Measurements from ENCODE around the gene BCL7B. TPM values are rescaled to one million over a fixed set of nuclear protein-coding genes. Genes with fewer than 3 reads are reported as not detected.
"Not testable (repeated sequence)": the region's sequence is repeated elsewhere in the genome, so short reads cannot be mapped to it uniquely, and the experiment has no call there.

The BCL7B gene
- total RNA-seq, 2 experiments from 2014 or later: 42.9 to 50.6 TPM

DNA sequence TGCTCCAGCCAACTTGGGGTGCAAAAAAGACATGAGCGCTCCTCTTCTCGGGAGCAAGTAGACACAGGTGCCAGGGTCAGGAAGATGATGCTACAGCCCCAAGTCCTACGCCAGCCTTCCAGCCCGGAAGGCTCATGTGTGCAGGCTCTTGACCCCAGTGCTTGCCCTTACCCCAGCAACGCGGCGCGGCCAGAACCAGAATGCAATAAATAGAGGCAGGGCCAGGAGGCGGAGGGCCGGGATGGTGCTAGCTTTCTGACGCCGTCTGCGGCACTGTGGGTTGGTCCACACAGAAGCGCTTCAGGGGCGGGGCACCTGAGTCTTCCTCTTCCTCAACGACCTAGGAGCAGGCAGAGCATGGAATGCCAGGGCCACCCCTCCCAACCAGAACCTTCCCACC, 20.4 kb downstream of the BCL7B start:
- ChIA-PET CTCF (no interaction called here), POLR2A (interaction anchor here (0.8 to 2.0 kb wide), 5 partner anchors 9 to 82 kb away, joined by 3 to 9 read pairs (median 4); partner anchors contain the start of gene BAZ1B)
- H3K27me3 Mint-ChIP-seq: no peaks in the 10 kb centered on the region
- H3K4me3 Mint-ChIP-seq: no peak overlapping the region
- no peak overlapping the region for H3K27ac Mint-ChIP-seq
- H3K4me1 Mint-ChIP-seq (ENCODE audit: low read depth): no peaks in the 10 kb centered on the region
- DNase-seq (no peak), ATAC-seq (no peak)
- TF ChIP-seq, protein P1, sequence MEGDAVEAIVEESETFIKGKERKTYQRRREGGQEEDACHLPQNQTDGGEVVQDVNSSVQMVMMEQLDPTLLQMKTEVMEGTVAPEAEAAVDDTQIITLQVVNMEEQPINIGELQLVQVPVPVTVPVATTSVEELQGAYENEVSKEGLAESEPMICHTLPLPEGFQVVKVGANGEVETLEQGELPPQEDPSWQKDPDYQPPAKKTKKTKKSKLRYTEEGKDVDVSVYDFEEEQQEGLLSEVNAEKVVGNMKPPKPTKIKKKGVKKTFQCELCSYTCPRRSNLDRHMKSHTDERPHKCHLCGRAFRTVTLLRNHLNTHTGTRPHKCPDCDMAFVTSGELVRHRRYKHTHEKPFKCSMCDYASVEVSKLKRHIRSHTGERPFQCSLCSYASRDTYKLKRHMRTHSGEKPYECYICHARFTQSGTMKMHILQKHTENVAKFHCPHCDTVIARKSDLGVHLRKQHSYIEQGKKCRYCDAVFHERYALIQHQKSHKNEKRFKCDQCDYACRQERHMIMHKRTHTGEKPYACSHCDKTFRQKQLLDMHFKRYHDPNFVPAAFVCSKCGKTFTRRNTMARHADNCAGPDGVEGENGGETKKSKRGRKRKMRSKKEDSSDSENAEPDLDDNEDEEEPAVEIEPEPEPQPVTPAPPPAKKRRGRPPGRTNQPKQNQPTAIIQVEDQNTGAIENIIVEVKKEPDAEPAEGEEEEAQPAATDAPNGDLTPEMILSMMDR (IDR thresholded peaks at IDR 0.05): no peak
- intact Hi-C loops (cut with micrococcal nuclease): no loop called here
- H3K9me3 Mint-ChIP-seq: no peaks in the 10 kb centered on the region
- H3K36me3 Mint-ChIP-seq (ENCODE audit: low read depth): peaks cover 36% of the 10 kb centered on the region

DNA sequence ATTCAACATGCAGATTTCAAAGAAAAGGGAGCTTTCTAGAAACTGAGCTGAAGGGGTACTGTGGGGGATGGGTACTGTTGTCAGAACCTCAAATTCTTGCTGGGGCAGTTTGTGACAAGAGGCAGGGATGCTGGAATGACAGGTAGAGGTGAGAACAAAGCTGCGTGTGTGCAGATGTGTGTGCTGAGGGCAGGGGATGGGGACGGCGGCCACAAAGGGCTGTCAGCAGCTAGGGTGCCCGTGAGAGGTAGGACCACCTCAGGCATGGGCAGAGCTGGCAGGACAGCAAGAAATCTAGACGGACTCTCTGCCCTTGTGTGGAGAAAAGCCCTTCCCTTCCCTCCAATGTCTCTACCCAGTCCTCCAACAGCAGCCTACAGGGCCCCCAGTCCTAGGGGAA, 21.0 kb downstream of the BCL7B start:
- no peaks in the 10 kb centered on the region for H3K4me1 Mint-ChIP-seq (ENCODE audit: low read depth)
- intact Hi-C loops (cut with micrococcal nuclease): no loop called here
- POLR2A ChIA-PET: interaction anchor here (0.7 to 2.0 kb wide), 5 partner anchors 10 to 81 kb away, joined by 3 to 9 read pairs (median 3); partner anchors contain the start of gene BAZ1B
- no peak overlapping the region for H3K27ac Mint-ChIP-seq
- H3K9me3 Mint-ChIP-seq: no peaks in the 10 kb centered on the region
- TF ChIP-seq, protein P1 (IDR thresholded peaks at IDR 0.05): no peak
- no peaks in the 10 kb centered on the region for H3K27me3 Mint-ChIP-seq
- CTCF ChIA-PET: interaction anchor here (0.7 kb wide), 1 partner anchor 70 kb away, joined by 4 read pairs; no protein-coding TSS in a partner anchor
- H3K4me3 Mint-ChIP-seq: no peak overlapping the region
- peaks cover 32% of the 10 kb centered on the region for H3K36me3 Mint-ChIP-seq (ENCODE audit: low read depth)
- DNase-seq: no peak
- no peak for ATAC-seq

DNA sequence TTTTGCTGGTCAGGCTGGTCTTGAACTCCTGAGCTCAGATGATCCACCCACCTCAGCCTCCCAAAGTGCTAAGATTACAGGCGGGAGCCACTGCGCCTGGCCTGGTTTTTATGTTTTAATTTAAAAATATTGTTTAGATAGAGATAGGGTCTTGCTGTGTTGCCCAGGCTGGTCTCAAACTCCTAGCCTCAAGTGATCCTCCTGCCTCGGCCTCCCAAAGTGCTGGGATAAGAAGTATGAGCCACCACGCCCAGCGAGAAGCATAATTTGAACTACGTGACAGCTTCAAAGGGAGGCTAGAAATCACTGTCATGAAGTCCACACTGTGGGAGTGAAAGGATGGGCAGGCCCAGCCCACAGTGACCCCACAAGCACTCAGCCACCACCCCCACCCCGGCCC, 21.6 kb downstream of the BCL7B start:
- peaks cover 30% of the 10 kb centered on the region for H3K36me3 Mint-ChIP-seq (ENCODE audit: low read depth)
- CTCF ChIA-PET: interaction anchor here (0.7 kb wide), 1 partner anchor 70 kb away, joined by 4 read pairs; no protein-coding TSS in a partner anchor
- H3K27me3 Mint-ChIP-seq: not testable (repeated sequence)

DNA sequence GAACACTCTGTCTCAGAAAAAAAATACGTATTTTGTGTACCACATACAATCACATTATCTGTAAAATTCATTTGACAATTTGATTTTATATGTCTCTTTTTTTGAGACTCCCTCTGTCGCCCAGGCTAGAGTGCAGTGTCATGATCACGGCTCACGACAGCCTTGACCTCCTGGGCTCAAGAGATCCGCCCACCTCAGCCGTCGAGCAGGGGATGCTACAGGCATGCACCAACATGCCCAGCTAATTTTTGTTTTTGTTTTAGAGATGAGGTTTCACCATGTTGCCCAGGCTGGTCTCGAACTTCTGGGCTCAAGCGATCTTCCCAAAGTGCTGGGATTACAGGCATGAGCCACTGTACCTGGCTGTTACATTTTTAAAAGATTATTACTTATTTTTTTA, 23.7 kb downstream of the BCL7B start:
- Mint-ChIP-seq H3K9me3 (no peaks in the 10 kb centered on the region), H3K4me1 (ENCODE audit: low read depth) (no peaks in the 10 kb centered on the region), H3K36me3 (ENCODE audit: low read depth) (peaks cover 24% of the 10 kb centered on the region), H3K4me3 (no peak overlapping the region), H3K27ac (no peak overlapping the region), H3K27me3 (no peaks in the 10 kb centered on the region)
- CTCF ChIA-PET: no interaction called here
- TF ChIP-seq, protein P1 (IDR thresholded peaks at IDR 0.05): no peak
- no peak for DNase-seq
- intact Hi-C loops (cut with micrococcal nuclease): no loop called here
- ATAC-seq: no peak
- POLR2A ChIA-PET: no interaction called here

More for the DNA sequence above, 21.6 kb downstream of the BCL7B start:
- H3K9me3 Mint-ChIP-seq; H3K27ac Mint-ChIP-seq; H3K4me1 Mint-ChIP-seq (ENCODE audit: low read depth); ATAC-seq; DNase-seq; intact Hi-C loops (cut with micrococcal nuclease); H3K4me3 Mint-ChIP-seq: not testable (repeated sequence)
- POLR2A ChIA-PET: interaction anchor here (0.7 to 2.0 kb wide), 3 partner anchors 10 to 16 kb away, joined by 3 to 9 read pairs (median 5); partner anchors contain the start of gene BAZ1B

DNA sequence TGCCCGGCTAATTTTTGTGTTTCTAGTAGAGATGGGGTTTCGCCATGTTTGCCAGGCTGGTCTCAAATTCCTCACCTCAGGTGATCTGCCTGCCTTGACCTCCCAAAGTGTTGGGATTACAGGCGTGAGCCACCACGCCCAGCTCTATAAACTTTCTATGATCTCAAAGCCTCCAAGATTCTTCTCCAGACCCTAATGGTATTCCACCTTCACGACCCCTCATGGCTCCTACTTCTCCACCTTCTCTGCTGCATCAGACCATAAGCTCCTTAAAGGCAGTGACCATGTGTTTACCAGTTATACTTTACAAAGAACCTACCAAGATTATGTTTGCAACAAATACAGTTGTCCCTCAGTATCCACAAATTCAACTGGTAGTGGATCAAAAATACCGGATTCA, 25.3 kb downstream of the BCL7B start:
- TF ChIP-seq, protein P1 (IDR thresholded peaks at IDR 0.05): no peak
- CTCF ChIA-PET: interaction anchor here (1.1 to 1.8 kb wide), 2 partner anchors 10 to 24 kb away, joined by 3 to 4 read pairs; partner anchors contain the start of gene BAZ1B

More for the DNA sequence above, 25.3 kb downstream of the BCL7B start:
- no peak for ATAC-seq
- no peak for DNase-seq
- H3K4me1 Mint-ChIP-seq (ENCODE audit: low read depth): peaks cover 8% of the 10 kb centered on the region
- peaks cover 15% of the 10 kb centered on the region for H3K36me3 Mint-ChIP-seq (ENCODE audit: low read depth)
- H3K27me3 Mint-ChIP-seq: no peaks in the 10 kb centered on the region
- H3K4me3 Mint-ChIP-seq: no peak overlapping the region
- POLR2A ChIA-PET: interaction anchor here (0.9 to 1.2 kb wide), 2 partner anchors 10 to 24 kb away, joined by 3 to 4 read pairs; partner anchors contain the start of gene BAZ1B
- H3K9me3 Mint-ChIP-seq: no peaks in the 10 kb centered on the region
- no peak overlapping the region for H3K27ac Mint-ChIP-seq
- intact Hi-C loops (cut with micrococcal nuclease): no loop called here

Measured in activated CD8-positive, alpha-beta T cell treated with anti-CD3 and anti-CD28 coated beads for 36 hours (primary cell).